GM19193 (cell line): ENCODE measurements around the gene BLVRB.

Experiments
- POLR2A ChIP-seq: IDR thresholded peaks from 4 replicates; pipeline ENCODE4 v1.6.1; 2011; ENCODE audit not compliant: insufficient read depth, insufficient read length; ENCODE audit errors: extremely low read depth

The BLVRB gene

GRCh38 chr19:40442328-40443130 is 23.0 kb downstream of the BLVRB start:
- TF ChIP-seq POLR2A = peak; percentile 8

GRCh38 chr19:40441719-40442253 is 23.8 kb downstream of the BLVRB start:
- no peak for TF ChIP-seq POLR2A

DNA sequence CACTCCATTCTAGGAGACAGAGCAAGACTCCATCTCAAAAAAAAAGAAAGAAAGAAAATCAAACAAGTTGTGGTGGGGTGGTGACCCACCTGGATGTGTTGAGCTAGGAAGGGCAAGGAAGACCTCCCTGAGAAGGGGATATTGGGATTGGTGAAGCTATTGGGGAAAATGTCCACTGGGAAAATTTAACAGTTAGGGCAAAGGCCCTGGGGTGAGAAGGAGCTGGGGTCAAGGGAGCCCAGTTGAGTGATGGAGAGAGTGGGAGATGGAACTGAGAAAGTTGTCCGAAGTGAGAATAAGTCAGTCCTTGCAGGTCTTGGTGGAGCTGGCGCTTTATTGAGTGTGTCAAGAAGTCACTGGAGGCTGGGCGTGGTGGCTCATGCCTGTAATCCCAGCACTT is 27.3 kb downstream of the BLVRB start:
- no peak for TF ChIP-seq POLR2A

- peak; percentile 49 for TF ChIP-seq POLR2A
These were observed 31.9 kb downstream of the BLVRB start for GRCh38 chr19:40433391-40434216.

GRCh38 chr19:40431698-40432097 is 33.8 kb downstream of the BLVRB start:
- TF ChIP-seq POLR2A = no peak

- TF ChIP-seq POLR2A = peak; percentile 99
These were observed 39.9 kb downstream of the BLVRB start, which contains the start of gene SERTAD1 for GRCh38 chr19:40425450-40426287. SERTAD1 (minus strand) TSS chr19:40425992; CDS start chr19:40423546, 2,446 bp downstream.

DNA sequence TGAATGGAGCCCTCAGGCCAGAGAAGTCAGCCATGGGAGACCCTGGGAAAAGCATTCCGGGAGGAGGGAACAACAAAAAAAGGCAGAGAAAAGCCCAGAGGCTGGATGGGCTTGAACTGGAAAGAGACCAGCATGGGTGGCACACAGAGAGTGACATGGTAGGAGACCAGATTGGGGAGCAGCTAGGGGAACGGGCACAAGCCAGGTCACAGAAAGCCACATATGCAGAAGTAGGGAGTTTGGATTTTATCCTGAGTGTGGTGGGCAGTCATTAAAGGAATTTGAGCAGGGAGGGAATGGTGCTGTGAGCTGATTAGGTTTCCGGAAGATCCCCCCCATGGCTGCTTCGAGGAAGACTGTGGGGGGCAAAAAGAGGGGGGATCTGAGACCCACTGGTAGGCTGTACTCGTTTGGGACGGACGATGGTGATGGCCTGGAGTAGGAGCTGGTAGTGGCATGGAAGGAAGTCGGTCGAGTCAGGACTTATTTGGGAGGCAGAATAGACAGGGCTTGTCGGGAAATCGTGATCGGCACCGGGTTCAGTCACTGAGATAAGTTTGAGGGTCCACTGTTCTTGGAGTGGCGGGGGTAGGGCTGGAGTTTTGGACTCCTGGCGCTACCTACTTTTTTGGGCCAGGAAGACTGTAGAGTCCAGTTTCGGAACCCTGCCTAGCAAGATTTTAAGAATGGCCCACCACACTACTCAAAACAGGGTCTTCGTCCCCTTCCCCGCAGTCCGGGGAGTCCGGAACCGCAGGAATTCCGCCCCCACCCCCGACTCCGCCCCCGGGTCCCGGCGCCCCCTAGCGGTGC is 40.7 kb downstream of the BLVRB start:
- TF ChIP-seq POLR2A = no peak

- TF ChIP-seq POLR2A = no peak
These were observed 41.6 kb downstream of the BLVRB start for GRCh38 chr19:40423938-40424337.

DNA sequence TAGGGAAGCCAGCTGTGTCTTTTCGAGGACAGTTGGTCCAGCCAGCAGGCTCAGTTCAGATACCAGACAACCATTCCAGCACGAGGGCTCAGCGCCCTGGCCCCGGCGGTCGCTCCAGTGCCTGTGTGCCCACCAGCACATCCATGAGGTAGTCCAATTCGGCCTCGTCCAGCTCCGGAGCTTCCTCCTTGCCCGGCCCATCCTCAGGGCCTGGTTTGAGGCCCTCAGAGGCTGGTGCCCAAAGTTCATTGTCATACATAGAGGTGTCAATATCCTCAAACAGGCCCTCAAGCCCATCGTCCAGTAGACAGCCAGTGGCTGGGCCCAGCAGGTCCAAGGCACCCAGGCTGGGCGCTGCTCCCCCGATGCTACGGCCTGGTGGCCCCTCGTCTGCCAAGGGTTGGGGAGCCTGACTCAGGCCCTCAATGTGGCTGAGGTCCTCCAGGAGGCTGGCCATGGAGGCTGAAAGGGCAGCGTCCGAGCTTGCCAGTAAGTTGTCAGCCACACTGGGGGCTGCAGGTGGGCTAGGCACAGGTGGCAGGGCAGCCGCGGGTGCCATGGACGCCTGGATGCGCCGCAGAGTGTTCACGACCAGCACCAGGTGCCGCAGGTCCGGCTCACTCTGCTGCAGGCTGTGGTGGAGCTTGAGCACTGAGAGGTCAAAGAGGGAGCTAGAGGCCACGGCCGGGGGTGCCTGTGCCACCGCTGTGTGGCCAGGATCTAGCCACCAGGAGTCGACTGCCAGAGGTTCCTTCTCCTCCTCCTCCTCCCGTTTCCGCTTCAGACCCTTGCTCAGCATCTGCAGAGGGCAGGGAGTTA is 42.6 kb downstream of the BLVRB start:
- TF ChIP-seq POLR2A = no peak

GRCh38 chr19:40421993-40422747 is 43.4 kb downstream of the BLVRB start:
- no peak for TF ChIP-seq POLR2A

DNA sequence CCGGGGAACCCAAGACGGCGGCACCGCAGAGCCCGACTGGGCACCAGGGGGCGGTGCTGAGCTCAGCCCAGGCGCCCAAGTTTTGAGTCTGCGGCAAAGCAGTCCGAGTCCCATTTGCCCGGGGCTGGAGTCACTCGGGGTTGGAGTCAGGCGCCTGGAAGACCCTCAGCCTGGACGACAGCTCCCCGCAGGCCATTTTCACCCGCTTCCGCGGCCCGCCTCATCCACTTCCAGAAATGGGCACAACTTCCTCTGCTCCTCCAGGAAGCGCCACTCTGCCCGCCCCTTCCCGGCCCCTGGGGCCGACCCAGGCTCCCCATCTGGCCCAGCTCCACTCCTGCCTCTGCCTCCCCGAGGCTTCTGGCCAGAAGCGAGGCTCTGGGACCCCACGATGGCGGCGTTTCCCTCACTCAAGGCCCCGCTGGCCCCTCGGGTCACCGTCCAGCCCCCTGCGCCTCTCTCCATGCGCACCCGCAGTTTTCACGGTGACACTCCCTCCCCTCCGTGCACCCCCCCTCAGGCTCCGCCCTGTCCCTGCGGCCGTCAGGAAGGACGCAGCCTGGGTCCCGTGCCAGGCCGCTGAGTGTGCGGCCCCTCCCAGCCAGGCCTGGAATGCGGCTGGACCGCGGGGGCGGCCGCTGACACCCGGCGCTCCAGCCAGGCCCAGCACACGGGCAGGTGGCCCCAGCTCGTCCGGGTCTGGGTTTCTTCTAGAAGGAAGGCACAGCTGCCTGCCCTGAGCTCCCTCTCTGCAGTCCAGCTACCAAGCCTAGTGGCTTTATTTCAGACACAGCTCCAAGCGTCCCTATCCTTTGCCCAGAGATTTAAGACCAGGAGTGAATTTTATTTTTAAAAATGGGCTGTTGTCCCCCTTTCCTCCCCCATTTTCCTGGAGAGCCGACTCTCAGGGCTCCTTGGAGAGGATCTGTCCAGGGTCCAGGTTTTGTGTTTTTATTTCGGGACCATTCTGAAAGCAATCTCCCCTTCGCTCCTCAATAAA is 44.5 kb downstream of the BLVRB start:
- TF ChIP-seq POLR2A = peak; percentile 85
